ENCODE measurements around the gene SH3GLB1.
"Not testable (repeated sequence)": the region's sequence is repeated elsewhere in the genome, so short reads cannot be mapped to it uniquely, and the experiment has no call there.

Gene SH3GLB1

GRCh38 chr1:86704458-86704971, at the start of gene SH3GLB1:
TSS of gene SH3GLB1 (plus strand) at chr1:86704576. CDS start at chr1:86704900, 324 bp downstream.
- ATAC-seq: peak; percentile 91 to 95

GRCh38 chr1:86658381-86658780, 46.0 kb upstream of the SH3GLB1 start:
- not testable (repeated sequence) for ATAC-seq

- no peak for ATAC-seq
Measured at GRCh38 chr1:86666368-86666767, 38.0 kb upstream of the SH3GLB1 start.

DNA sequence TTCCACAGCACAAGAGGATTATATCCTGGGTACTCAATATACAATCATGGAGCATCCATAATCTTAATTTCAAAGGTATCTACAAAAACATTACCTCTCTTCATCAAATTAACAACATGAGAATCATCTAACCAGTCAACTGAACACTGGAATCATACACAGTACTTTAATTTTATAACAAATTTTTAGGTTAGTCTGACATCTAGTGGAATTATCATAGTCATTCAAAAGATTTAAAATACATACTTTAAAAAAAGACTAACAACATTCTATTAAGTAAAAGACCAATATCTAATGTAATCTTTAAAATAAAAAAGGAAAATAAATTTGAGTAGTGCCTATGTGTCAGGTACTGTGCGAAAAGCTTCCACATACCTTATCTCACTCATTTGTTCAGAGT, 16.8 kb upstream of the SH3GLB1 start:
- no peak for ATAC-seq

- ATAC-seq: no peak
Measured at GRCh38 chr1:86692641-86693040, 11.7 kb upstream of the SH3GLB1 start.

- ATAC-seq: no peak
Measured at GRCh38 chr1:86695400-86695799, 9.0 kb upstream of the SH3GLB1 start.

DNA sequence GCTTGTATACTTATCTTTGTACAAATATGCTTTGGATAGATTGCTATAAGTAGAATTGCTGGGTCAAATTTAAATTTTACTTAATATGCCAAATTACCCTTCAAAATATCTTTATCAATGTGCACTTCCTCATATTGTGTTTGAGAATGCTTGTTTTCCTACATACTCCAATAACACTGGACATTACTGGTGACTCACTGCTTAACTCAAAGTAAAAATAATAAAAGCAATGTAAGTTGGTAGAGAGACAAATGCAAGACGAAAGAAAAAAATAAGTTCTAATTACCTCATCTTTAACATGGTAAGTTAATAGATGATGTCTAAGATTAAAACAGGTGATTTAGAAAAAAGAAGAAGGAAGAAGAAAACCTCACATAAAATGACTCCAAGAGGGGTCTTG, 7.9 kb upstream of the SH3GLB1 start:
- ATAC-seq: no peak

GRCh38 chr1:86699186-86699585, 5.2 kb upstream of the SH3GLB1 start:
- ATAC-seq: no peak

DNA sequence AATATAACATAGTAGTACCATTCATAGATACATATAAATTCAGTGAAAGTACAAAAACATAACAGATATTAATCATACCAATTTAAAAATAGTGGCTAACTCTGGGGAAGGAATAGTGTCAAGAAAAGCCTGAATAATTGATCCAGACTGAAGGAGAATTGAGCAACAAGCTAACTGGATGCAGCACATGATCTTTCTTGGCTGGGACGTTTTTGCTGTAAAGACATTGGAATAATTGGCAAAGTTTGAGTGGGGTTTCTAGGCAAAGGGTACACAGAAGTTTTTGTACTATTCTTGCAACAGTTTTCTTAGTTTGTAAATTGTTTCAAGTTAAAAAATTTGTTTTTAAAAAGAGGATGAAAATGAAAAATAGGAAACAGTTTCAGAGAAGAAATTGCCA, 2.6 kb upstream of the SH3GLB1 start:
- no peak for ATAC-seq

DNA sequence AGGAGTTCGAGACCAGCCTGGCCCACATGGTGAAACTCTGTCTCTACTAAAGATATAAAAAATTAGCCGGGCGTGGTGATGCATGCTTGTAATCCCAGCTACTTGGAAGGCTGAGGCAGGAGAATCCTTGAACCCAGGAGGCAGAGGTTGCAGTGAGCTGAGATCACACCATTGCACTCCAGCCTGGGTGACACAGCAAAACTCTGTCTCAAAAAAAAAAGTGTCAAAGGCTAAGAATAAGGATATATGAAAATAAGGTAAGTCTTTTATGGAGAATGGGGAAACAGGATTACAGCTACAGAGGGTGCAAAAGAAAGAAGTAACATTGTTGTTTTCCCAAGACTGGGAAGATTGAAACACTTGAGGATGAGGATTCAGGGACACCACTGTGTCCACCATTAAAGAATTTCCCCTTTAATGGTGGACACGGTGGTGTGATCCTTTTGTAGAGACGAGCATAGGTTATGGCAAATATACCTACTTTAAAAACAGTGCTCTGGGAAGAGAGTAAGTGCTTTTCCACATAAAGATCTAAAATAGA, 1.4 kb upstream of the SH3GLB1 start:
- not testable (repeated sequence) for ATAC-seq

DNA sequence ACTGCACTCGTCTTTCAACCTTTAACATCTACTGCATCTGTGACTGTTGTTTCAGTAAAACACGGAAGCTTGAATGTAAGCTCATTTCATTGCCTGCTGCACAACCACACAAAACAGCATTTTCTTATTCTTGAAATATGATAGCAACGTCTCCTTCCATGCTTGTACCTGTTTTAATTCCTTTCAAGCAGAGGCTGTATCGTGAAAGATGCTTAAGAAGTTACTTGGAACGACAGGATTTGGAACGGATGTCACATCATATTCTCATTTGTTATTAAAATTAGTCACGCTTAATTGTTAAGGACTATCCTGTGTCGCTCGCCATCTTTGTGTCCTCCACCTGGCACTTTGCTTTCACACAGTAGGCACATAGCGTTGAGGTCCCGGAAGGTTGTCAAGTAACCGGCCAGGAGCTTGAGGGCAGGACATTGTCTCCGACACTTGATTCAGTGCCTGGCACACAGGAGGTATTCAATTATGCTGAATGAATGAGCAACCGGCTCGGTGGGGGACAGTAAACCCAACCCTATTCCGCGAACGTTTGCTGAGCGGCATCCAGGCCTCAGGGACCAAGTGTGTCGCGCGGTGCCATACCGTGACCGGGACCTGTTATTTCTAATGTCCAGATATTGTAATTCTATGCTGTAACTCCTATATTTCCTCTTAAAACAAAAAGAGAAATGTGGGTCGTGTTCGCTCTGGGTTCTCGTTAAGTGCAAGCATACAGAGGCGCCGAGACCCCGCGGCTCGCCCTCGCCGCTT, 499 bp upstream of the SH3GLB1 start:
- ATAC-seq: peak; percentile 49

DNA sequence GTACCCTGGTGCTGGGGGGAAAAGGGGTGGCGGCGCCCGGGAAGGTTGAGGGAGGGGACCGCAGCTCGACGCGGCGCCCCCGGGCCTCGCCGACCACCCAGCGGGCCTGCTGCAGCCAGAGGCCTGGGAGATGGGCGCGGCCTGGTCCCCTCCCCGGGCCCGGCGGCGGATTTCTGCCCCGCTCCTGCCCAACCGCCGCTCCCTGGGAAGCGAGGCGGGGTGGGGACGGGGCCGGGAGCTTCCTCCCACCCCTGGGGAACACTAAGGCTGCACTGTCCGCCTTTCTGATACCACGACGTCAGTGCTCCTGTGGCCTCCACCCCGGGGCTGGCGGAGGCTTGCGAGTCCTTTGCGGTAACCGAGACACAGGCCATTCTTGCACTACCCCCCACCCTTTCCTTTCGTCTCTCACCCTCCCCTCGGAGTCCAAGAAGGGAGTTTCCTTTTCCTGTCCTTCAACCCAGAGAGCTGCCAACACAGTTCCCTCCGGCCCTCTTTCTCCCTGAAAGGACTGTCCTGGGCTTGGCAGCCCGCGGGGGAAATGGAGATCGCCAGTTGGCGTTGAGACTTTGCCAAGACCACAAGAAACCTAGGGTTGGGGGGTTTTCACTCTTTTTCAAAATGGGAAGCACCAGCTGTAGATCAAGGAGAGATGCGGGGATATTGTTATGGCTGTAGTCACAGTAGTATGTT, 742 bp downstream of the SH3GLB1 start:
- peak in 1 of 2 donors; percentile 7 for ATAC-seq

- ATAC-seq: no peak
Measured at GRCh38 chr1:86705665-86705985, 1.2 kb downstream of the SH3GLB1 start.

DNA sequence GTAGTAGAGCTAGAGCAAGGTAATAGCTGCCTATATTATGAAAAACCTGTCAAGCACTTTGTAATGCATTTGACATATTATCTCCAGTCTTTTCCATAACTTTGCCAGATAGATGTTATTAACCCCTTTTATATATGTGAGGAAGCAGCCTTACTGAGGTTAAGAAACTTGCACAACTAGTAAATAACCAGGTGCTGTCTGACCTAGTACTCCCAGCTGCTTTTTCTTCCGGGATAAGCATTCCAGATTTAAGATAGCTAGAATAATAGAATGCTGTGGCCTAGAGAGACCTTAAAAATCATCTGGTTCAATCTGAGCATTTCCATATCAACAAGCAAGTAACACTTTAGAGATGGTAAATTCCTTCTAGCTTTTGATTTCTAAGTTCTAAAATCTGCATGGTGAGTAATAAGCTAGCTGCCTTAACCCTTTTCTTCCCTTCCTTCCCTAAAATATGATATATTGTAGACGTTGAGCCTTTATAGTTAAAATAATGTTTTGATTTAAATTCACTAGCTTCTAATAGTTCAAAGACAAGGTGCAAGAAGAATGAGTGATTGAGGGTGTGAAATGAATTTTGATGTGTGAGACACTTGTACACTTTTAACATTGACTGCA, 1.8 kb downstream of the SH3GLB1 start:
- no peak for ATAC-seq

GRCh38 chr1:86708920-86709319, 4.5 kb downstream of the SH3GLB1 start:
- no peak for ATAC-seq

DNA sequence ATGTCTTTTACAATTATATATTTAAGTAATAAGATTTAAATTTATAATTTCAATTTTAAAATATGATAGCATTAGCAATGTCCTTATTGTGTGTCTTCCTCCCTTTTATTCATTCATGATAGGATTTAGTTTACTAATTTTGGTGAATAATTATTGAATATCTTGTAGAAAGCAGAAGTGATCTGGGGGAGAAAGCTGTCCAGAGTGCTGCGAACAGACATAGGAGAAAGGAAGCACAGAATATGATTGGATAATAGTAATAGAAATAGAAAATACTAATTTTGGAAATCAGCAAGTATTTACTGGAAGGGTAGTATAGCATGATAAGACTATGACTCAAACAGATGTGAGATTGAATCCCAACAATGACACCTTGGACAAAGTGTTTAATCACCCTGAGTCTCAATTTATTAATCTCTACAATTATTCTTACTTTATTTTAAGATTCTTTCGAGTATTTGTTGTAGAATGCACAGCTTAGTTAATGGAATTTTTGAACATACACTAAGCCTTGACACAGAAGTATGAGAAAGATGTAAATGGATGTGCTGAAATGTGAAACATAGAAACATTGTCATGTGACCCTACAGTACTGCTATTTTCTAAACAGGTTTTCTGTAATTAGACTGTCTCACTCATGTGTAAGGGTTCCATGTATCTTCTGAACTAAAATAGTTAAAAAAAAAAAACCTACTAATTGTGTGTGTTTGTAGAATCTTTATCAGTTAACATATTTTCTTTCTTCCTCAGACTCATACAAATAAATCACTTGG, 7.9 kb downstream of the SH3GLB1 start:
- no peak for ATAC-seq

- no peak for ATAC-seq
Measured at GRCh38 chr1:86713477-86713876, 9.1 kb downstream of the SH3GLB1 start.

- no peak for ATAC-seq
Measured at GRCh38 chr1:86714159-86714558, 9.8 kb downstream of the SH3GLB1 start.

DNA sequence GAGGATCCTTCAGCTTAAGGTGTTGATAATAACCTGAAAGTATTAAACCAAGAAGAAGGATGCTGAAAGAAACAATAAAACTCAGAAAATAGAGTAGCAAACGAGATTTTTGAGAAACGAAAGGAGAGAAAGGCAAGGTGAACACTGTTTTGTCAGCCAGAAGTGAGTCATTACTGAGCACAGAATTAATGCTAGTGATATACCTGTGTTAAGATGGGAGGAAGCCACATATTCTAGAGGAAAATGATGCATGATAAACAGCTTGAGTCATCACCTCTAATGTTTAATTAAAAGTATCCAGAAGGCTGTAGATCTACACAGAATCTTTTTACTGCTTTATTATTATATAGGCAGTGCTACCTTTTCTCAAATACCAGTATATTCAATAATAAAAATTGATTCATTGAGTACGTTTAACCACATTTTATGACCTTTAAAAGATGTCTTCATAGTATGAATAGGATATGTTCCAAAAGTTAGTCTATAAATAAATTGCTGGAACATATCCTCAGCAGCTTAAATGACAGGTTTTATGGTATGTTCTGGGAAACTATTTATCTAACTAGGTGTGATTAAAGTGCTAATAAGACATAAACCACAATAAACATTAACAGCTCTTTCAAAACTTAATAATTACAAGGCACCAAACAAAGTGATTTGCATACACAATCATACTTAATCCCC, 10.3 kb downstream of the SH3GLB1 start:
- ATAC-seq: peak; percentile 84 to 91

GRCh38 chr1:86718786-86719185, 14.4 kb downstream of the SH3GLB1 start:
- no peak for ATAC-seq

DNA sequence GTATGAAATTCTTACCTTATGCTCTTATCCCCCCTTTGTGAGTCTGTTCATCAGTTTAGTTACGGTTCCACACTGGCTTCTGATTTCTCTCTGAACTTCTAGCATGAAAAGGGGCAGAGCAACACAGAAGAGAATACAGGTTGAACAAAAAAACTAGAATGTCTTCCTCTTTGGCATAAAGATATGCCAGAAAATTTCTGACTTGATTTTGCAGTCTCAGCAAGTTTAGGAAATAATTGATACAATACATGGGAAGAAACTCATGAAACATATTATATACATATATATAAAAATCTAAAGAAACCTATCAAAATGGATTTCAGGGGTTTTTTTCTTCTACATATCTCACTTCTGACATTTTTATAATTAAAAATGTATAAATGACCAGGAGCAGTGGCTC, 27.0 kb downstream of the SH3GLB1 start:
- no peak for ATAC-seq

DNA sequence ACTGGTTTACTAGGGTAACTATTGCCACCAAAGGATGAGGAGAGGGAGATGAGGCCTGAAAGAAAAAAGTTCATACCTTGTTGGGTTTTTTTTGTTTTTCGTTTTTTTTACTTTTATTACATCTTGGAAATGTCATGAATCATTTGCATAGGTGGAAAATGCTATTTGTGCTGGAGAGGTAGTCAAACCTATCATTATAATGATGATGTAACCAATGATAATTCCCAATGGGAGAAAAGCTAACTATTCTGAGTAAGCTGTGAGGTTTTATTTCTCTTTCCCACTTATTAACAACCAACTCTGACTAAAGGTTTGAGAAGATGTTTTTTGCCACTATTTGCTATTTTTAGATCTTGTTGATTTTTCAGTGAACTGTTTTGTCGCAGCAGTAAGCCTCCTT, 29.0 kb downstream of the SH3GLB1 start:
- ATAC-seq: no peak
